Astrocyte (in vitro differentiated cells and primary cell): ENCODE results near the gene INPP4A. TPM values are rescaled to one million over a fixed set of nuclear protein-coding genes. Genes with fewer than 3 reads are reported as not detected.

Source experiments
- DNase-seq: peaks from one replicate; pipeline ENCODE4 v3.0.0-alpha.2; 2010; ENCODE audit warnings: low read depth
- FAIRE-seq: peaks from 2 replicates; lab custom pipeline; 2011; peaks lifted over from hg19 to GRCh38; lab: Jason Lieb, UNC
- H2AFZ ChIP-seq: 2 replicates; pipeline ENCODE4 v1.6.0; 2012; ENCODE audit warnings: low read depth, low read length, inconsistent platforms
- H3K27ac ChIP-seq: 2 replicates; pipeline ENCODE4 v1.5.1; 2011; ENCODE audit warnings: low read depth, low read length, inconsistent platforms
- H3K27me3 ChIP-seq: 2 replicates; pipeline ENCODE4 v1.6.0; 2011; ENCODE audit warnings: low read length, inconsistent platforms; ENCODE audit not compliant: insufficient read depth
- H3K36me3 ChIP-seq: 2 replicates; pipeline ENCODE4 v1.5.1; 2011; ENCODE audit warnings: low read length, inconsistent platforms; ENCODE audit not compliant: insufficient read depth
- H3K4me1 ChIP-seq: 2 replicates; pipeline ENCODE4 v1.5.1; 2011; ENCODE audit warnings: low read length, inconsistent platforms; ENCODE audit not compliant: insufficient read depth
- H3K4me2 ChIP-seq: 2 replicates; pipeline ENCODE4 v1.6.0; 2012; ENCODE audit warnings: low read length, inconsistent platforms
- H3K4me3 ChIP-seq: 2 replicates; pipeline ENCODE4 v1.5.1; 2011; ENCODE audit warnings: low read depth, mild to moderate bottlenecking, low read length, inconsistent platforms; ENCODE audit not compliant: insufficient read depth
- H3K79me2 ChIP-seq: 2 replicates; pipeline ENCODE4 v1.6.0; 2012; ENCODE audit warnings: mild to moderate bottlenecking, low read length, inconsistent platforms; ENCODE audit not compliant: insufficient read depth
- H3K9ac ChIP-seq: 2 replicates; pipeline ENCODE4 v1.6.0; 2012; ENCODE audit warnings: mild to moderate bottlenecking, low read length, inconsistent platforms
- H3K9me3 ChIP-seq: 2 replicates; pipeline ENCODE4 v1.5.1; 2012; ENCODE audit warnings: low read depth, mild to moderate bottlenecking, low read length, inconsistent platforms; ENCODE audit not compliant: insufficient read depth
- H4K20me1 ChIP-seq: 2 replicates; pipeline ENCODE4 v1.6.0; 2012; ENCODE audit warnings: low read length, inconsistent platforms; ENCODE audit not compliant: insufficient read depth
- H3K27ac Mint-ChIP-seq: one replicate; pipeline ENCODE4 v1.8.0; 2021; ENCODE audit warnings: mild to moderate bottlenecking, mixed read lengths; ENCODE audit not compliant: unreplicated experiment
- H3K27me3 Mint-ChIP-seq: one replicate; pipeline ENCODE4 v1.8.0; 2021; ENCODE audit warnings: low read depth, mixed read lengths; ENCODE audit not compliant: unreplicated experiment
- H3K36me3 Mint-ChIP-seq: one replicate; pipeline ENCODE4 v1.8.0; 2021; ENCODE audit warnings: low read depth, mixed read lengths; ENCODE audit not compliant: unreplicated experiment
- H3K4me1 Mint-ChIP-seq: one replicate; pipeline ENCODE4 v1.8.0; 2021; ENCODE audit warnings: low read depth, mixed read lengths; ENCODE audit not compliant: unreplicated experiment
- H3K4me3 Mint-ChIP-seq: one replicate; pipeline ENCODE4 v1.8.0; 2021; ENCODE audit warnings: mild to moderate bottlenecking, moderate library complexity, mixed read lengths; ENCODE audit not compliant: unreplicated experiment
- H3K9me3 Mint-ChIP-seq: one replicate; pipeline ENCODE4 v1.8.0; 2021; ENCODE audit warnings: mild to moderate bottlenecking, mixed read lengths; ENCODE audit not compliant: unreplicated experiment
- EZH2 ChIP-seq: IDR thresholded peaks from 2 replicates; pipeline ENCODE4 v1.6.1; 2012; ENCODE audit warnings: mild to moderate bottlenecking, low read length, inconsistent platforms; ENCODE audit not compliant: insufficient read depth
- total RNA-seq: library from RNA; stranded (reverse); gene quantifications from 2 replicates; pipeline ENCODE4 v1.2.1, GENCODE V29; 2021
- TF ChIP-seq, protein P1 (sequence below): IDR thresholded peaks from 2 replicates; pipeline ENCODE4 v1.5.1; 2011; ENCODE audit warnings: low read depth, mild to moderate bottlenecking, inconsistent platforms, low read length, moderate library complexity; ENCODE audit not compliant: insufficient read depth

Gene INPP4A
- total RNA-seq, 1 donor from 2014 or later, result 19.4 TPM

DNA sequence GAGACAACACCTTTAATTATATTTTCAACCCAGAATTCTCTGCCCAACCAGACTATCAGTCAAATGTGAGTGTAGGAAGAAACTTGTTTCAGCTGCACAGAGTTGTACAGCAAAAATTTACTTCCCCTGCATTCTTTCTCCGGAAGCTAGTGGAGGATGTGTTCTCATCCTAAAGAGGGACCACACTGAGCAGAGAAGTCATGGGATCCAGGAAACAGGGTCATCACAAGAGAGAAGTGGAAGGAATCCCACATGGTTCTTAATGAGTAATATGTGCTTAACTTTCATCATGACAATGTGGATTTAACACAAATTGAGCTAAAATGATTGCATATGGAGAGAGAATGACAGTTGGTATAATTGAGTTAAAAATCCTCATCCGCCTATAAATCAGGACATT, 78.2 kb downstream of the INPP4A start:
- no peak overlapping the region for H3K4me3 ChIP-seq
- DNase-seq (no peak), FAIRE-seq (no peak)
- H3K4me2 ChIP-seq, result no peak overlapping the region
- H3K27ac Mint-ChIP-seq, result no peak overlapping the region
- no peaks in the 10 kb centered on the region for H3K79me2 ChIP-seq
- peaks cover 10% of the 10 kb centered on the region for H3K4me1 Mint-ChIP-seq
- H3K9me3 Mint-ChIP-seq, result no peaks in the 10 kb centered on the region
- H3K9me3 ChIP-seq, result no peaks in the 10 kb centered on the region
- no peaks in the 10 kb centered on the region for H3K27me3 ChIP-seq
- no peak overlapping the region for H3K4me3 Mint-ChIP-seq
- no peak overlapping the region for H3K27ac ChIP-seq
- H3K36me3 ChIP-seq, result no peaks in the 10 kb centered on the region
- H3K9ac ChIP-seq, result no peak overlapping the region
- H3K36me3 Mint-ChIP-seq, result peaks cover 8% of the 10 kb centered on the region
- TF ChIP-seq, protein P1, sequence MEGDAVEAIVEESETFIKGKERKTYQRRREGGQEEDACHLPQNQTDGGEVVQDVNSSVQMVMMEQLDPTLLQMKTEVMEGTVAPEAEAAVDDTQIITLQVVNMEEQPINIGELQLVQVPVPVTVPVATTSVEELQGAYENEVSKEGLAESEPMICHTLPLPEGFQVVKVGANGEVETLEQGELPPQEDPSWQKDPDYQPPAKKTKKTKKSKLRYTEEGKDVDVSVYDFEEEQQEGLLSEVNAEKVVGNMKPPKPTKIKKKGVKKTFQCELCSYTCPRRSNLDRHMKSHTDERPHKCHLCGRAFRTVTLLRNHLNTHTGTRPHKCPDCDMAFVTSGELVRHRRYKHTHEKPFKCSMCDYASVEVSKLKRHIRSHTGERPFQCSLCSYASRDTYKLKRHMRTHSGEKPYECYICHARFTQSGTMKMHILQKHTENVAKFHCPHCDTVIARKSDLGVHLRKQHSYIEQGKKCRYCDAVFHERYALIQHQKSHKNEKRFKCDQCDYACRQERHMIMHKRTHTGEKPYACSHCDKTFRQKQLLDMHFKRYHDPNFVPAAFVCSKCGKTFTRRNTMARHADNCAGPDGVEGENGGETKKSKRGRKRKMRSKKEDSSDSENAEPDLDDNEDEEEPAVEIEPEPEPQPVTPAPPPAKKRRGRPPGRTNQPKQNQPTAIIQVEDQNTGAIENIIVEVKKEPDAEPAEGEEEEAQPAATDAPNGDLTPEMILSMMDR, result no peak
- no peak for TF ChIP-seq EZH2
- no peak overlapping the region for H2AFZ ChIP-seq
- H3K27me3 Mint-ChIP-seq, result no peaks in the 10 kb centered on the region
- H3K4me1 ChIP-seq, result no peaks in the 10 kb centered on the region
- H4K20me1 ChIP-seq, result no peaks in the 10 kb centered on the region

DNA sequence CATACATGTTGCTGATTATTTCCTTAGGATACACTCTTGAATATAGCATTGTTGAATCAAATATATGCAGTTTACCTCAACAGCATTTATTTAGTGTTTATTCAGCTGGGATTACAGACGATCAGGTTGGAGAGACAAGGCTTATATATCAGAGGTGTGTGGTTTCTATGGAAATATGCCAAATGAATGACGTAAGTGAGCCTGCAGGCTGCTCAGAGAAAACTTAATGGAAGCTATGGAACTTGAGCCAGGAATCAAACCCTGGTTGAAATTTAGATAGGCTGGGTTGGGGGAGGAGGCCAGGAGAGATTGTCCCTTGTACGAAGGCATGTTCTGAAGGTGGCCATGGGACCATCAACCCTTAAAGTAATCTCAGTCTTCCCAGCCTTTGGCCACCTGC, 79.5 kb downstream of the INPP4A start:
- Histone ChIP-seq H4K20me1 (no peaks in the 10 kb centered on the region), H3K4me1 (no peaks in the 10 kb centered on the region), H3K9me3 (no peaks in the 10 kb centered on the region), H3K79me2 (no peaks in the 10 kb centered on the region), H2AFZ (no peak overlapping the region), H3K36me3 (no peaks in the 10 kb centered on the region), H3K4me2 (no peak overlapping the region), H3K27ac (no peak overlapping the region), H3K4me3 (no peak overlapping the region), H3K27me3 (no peaks in the 10 kb centered on the region), H3K9ac (no peak overlapping the region)
- Mint-ChIP-seq H3K4me3 (no peak overlapping the region), H3K36me3 (peaks cover 8% of the 10 kb centered on the region), H3K9me3 (no peaks in the 10 kb centered on the region), H3K27me3 (no peaks in the 10 kb centered on the region), H3K27ac (no peak overlapping the region), H3K4me1 (peaks cover 6% of the 10 kb centered on the region)
- FAIRE-seq (no peak), DNase-seq (peak; percentile 81)
- TF ChIP-seq, protein P1, result no peak
- no peak for TF ChIP-seq EZH2

DNA sequence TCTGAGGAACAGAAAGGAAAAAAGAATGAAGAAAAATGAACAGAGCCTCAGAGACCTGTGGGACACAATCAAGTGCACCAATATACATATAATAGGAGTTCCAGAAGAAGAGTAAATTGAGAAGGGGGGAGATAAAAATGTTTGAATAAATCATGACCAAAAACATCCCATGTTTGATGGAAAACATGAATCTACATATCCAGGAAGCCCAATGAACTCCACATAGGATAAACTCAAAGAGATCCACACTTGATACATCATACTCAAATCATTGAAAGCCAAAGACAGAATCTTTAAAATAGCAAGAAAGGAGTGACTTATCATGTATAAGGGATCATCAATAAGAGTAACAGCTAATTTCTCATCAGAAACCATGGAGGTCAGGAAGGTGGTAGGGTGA, 83.7 kb downstream of the INPP4A start:
- Histone ChIP-seq H3K4me2 (no peak overlapping the region), H3K79me2 (no peaks in the 10 kb centered on the region), H4K20me1 (no peaks in the 10 kb centered on the region), H2AFZ (no peak overlapping the region), H3K9ac (no peak overlapping the region), H3K9me3 (no peaks in the 10 kb centered on the region), H3K27me3 (no peaks in the 10 kb centered on the region), H3K27ac (no peak overlapping the region), H3K4me1 (no peaks in the 10 kb centered on the region), H3K36me3 (no peaks in the 10 kb centered on the region), H3K4me3 (no peak overlapping the region)
- no peak for TF ChIP-seq EZH2
- TF ChIP-seq, protein P1, result no peak
- FAIRE-seq, result no peak
- Mint-ChIP-seq H3K4me3 (no peak overlapping the region), H3K4me1 (no peaks in the 10 kb centered on the region), H3K36me3 (peaks cover 5% of the 10 kb centered on the region), H3K9me3 (no peaks in the 10 kb centered on the region), H3K27ac (no peak overlapping the region), H3K27me3 (no peaks in the 10 kb centered on the region)
- DNase-seq, result no peak
